ENCODE results near the gene ESPL1.

DNA sequence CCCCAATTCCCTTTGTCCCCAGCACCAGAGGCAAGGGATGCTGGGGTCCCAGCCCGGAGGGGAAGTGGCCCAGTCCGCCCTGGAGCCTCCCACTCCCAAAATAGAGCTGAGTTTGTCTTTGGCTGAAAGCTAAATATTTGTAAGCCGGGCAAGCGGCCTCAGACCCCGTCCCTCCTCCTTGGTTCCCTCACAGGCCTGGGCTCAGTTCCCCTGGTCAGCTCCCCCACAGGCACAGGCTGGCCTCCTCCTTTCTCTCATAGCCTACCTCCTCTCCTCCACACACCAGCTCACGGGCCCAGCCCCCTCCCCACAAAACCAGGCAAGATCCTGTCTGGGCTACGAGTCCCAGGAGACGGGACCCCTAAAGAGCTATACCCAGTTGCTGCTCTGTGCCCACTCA, 66.7 kb downstream of the ESPL1 start:
- TF ChIP-seq POLR2AphosphoS5 (IDR thresholded peaks at IDR 0.05) = no peak
- TF ChIP-seq, protein P1, sequence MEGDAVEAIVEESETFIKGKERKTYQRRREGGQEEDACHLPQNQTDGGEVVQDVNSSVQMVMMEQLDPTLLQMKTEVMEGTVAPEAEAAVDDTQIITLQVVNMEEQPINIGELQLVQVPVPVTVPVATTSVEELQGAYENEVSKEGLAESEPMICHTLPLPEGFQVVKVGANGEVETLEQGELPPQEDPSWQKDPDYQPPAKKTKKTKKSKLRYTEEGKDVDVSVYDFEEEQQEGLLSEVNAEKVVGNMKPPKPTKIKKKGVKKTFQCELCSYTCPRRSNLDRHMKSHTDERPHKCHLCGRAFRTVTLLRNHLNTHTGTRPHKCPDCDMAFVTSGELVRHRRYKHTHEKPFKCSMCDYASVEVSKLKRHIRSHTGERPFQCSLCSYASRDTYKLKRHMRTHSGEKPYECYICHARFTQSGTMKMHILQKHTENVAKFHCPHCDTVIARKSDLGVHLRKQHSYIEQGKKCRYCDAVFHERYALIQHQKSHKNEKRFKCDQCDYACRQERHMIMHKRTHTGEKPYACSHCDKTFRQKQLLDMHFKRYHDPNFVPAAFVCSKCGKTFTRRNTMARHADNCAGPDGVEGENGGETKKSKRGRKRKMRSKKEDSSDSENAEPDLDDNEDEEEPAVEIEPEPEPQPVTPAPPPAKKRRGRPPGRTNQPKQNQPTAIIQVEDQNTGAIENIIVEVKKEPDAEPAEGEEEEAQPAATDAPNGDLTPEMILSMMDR (IDR thresholded peaks at IDR 0.05) = no peak

Data from prostate gland (tissue), 2 donors.